Measurements from ENCODE around the gene MYO15B. TPM values are rescaled to one million over a fixed set of nuclear protein-coding genes. Genes with fewer than 3 reads are reported as not detected.
A peak's percentile ranks its signal among the peaks of the same experiment; 100 is the strongest.

MYO15B gene
- total RNA-seq, 1 experiment from 2014 or later: 7.1 TPM

DNA sequence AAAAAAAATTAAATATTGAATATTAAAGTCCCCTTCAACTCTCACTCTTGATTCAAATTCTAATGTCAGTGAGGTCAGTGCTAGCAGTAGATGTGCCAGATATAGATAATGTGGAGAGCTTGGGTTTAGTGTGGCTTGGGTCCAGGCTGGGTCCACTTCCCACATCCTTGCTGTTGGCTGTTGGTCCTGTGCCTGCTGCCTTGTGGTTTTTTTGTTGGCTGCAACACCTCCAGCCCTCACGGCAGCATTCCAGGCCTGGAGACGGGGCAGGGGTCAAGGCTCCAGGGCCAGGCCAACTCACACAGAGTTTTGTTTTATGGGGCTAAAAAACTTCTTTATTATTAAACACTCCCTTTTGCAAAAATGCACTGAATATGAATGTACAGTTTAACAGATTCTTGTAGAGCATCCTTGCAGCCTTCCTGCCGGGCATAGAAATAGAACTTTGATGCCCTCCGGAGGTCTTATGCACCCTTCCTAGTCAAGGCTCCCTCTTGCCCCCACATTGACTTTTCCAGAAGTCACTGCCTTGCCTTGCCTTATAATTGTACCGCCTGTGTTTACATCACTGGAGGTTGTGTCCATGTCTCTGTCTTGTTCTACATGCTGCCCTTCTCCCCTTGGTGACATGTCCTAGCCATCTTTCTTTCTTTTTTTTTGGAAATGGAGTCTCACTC lies 25.5 kb upstream of the MYO15B start:
- Histone ChIP-seq H3K79me2 (ENCODE audit: low read length) (no peaks in the 10 kb centered on the region), H3K27me3 (ENCODE audit: low read length) (no peaks in the 10 kb centered on the region), H3K27ac (ENCODE audit: low read length) (no peak overlapping the region), H3K9ac (ENCODE audit: low read length) (no peak overlapping the region), H3K36me3 (ENCODE audit: low read depth, low read length) (peaks cover 13% of the 10 kb centered on the region; the same call in 1 of the 2 replicates), H3K4me1 (ENCODE audit: insufficient read depth, low read length) (peaks cover 40% of the 10 kb centered on the region), H2AFZ (ENCODE audit: low read length) (no peak overlapping the region), H3K9me3 (ENCODE audit: low read length) (no peaks in the 10 kb centered on the region), H3K9me2 (replicated peaks; ENCODE audit: low read length) (no peaks in the 10 kb centered on the region), H3K4me3 (ENCODE audit: low read length) (no peak overlapping the region), H3F3A (ENCODE audit: low read length, unreplicated experiment) (no peaks in the 10 kb centered on the region), H4K20me1 (ENCODE audit: low read length) (0 out of 2 replicates have a peak, but pooled peaks cover 4% of the 10 kb centered on the region), H3K4me2 (ENCODE audit: low read length) (peak overlapping the region; percentile 9; the same call in 1 of the 2 replicates)
- no peak; the same call in 1 of the 2 replicates for TF ChIP-seq CTCF (conservative IDR thresholded peaks at IDR 0.05; ENCODE audit: low read depth, low read length)
- no peak for TF ChIP-seq EZH2phosphoT487 (IDR thresholded peaks at IDR 0.05; ENCODE audit: borderline replicate concordance, low read length)
- TF ChIP-seq EZH2 (IDR thresholded peaks at IDR 0.05; ENCODE audit: low read length, unreplicated experiment): no peak
- ATAC-seq (peak; percentile 55), DNase-seq (peak; percentile 73)
- no TSS peak for BruUV-seq (replicated peaks)
- POLR2A ChIA-PET (ENCODE audit: unreplicated experiment): interaction anchor here (0.7 kb wide), 1 partner anchor 1124 kb away, joined by 4 read pairs; no protein-coding TSS in a partner anchor
- CTCF ChIA-PET: no interaction called here
- intact Hi-C loops (cut with micrococcal nuclease): loop anchor here (2.0 kb wide), 1 partner anchor 45 kb away; the partner anchor contains the start of gene TSEN54

DNA sequence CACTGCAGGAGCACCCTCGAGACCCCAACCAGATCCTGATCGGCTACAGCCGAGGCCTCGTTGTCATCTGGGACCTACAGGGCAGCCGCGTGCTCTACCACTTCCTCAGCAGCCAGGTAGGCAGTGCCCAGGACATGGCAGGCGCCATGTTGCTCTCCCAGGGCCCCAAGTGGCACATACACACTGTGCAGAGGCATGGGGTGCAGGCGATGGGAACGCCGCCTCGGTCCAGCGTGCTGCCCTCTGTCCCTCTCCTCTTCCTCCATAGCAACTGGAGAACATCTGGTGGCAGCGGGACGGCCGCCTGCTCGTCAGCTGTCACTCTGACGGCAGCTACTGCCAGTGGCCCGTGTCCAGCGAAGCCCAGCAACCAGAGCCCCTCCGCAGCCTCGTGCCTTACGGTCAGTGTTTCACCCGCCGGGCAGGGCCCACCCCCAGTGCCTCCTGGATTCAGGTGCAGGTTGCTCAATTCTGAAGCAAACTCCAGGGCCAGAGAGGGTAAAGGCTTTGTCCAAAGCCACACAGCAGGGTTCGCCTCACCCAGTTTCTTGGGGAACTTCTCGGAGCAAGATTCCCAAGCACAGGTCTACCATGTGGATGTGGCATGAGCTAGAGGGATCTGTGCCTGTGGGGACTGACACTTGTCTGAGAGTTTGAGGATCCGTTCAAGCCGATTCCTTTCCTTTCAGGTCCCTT lies 24.4 kb upstream of the MYO15B start:
- H3K36me3 ChIP-seq (ENCODE audit: low read depth, low read length): peaks cover 13% of the 10 kb centered on the region; the same call in 1 of the 2 replicates
- H3K4me3 ChIP-seq (ENCODE audit: low read length): no peak overlapping the region
- peaks cover 31% of the 10 kb centered on the region for H3K4me1 ChIP-seq (ENCODE audit: insufficient read depth, low read length)
- H4K20me1 ChIP-seq (ENCODE audit: low read length): 0 out of 2 replicates have a peak, but pooled peaks cover 4% of the 10 kb centered on the region
- no peaks in the 10 kb centered on the region for H3F3A ChIP-seq (ENCODE audit: low read length, unreplicated experiment)
- ChIA-PET POLR2A (ENCODE audit: unreplicated experiment) (no interaction called here), CTCF (no interaction called here)
- H3K9ac ChIP-seq (ENCODE audit: low read length): no peak overlapping the region
- intact Hi-C loops (cut with micrococcal nuclease): loop anchor here (2.0 kb wide), 1 partner anchor 46 kb away; the partner anchor contains the start of gene TSEN54
- no peaks in the 10 kb centered on the region for H3K9me2 ChIP-seq (replicated peaks; ENCODE audit: low read length)
- no peak overlapping the region for H2AFZ ChIP-seq (ENCODE audit: low read length)
- H3K79me2 ChIP-seq (ENCODE audit: low read length): no peaks in the 10 kb centered on the region
- no peak overlapping the region for H3K4me2 ChIP-seq (ENCODE audit: low read length)
- BruUV-seq (replicated peaks): no TSS peak
- TF ChIP-seq EZH2phosphoT487 (IDR thresholded peaks at IDR 0.05; ENCODE audit: borderline replicate concordance, low read length) (no peak), EZH2 (IDR thresholded peaks at IDR 0.05; ENCODE audit: low read length, unreplicated experiment) (no peak), CTCF (conservative IDR thresholded peaks at IDR 0.05; ENCODE audit: low read depth, low read length) (no peak)
- DNase-seq (no peak), ATAC-seq (no peak)
- H3K9me3 ChIP-seq (ENCODE audit: low read length): no peaks in the 10 kb centered on the region
- no peak overlapping the region for H3K27ac ChIP-seq (ENCODE audit: low read length)
- no peaks in the 10 kb centered on the region for H3K27me3 ChIP-seq (ENCODE audit: low read length)

Measured in PC-3 (cell line).